GM10266 (cell line): ENCODE results near the gene FKBP7.
"Not testable (repeated sequence)": the region's sequence is repeated elsewhere in the genome, so short reads cannot be mapped to it uniquely, and the experiment has no call there.

Experiments
- DNase-seq: peaks from one replicate; pipeline ENCODE4 v3.0.0; 2012; ENCODE audit errors: extremely low spot score
- TF ChIP-seq, protein P1 (sequence below): IDR thresholded peaks from 2 replicates; pipeline ENCODE4 v1.5.1; 2012; ENCODE audit warnings: mild to moderate bottlenecking, low read depth; ENCODE audit not compliant: control insufficient read depth, insufficient read depth; ENCODE audit errors: missing control alignments

FKBP7 gene

DNA sequence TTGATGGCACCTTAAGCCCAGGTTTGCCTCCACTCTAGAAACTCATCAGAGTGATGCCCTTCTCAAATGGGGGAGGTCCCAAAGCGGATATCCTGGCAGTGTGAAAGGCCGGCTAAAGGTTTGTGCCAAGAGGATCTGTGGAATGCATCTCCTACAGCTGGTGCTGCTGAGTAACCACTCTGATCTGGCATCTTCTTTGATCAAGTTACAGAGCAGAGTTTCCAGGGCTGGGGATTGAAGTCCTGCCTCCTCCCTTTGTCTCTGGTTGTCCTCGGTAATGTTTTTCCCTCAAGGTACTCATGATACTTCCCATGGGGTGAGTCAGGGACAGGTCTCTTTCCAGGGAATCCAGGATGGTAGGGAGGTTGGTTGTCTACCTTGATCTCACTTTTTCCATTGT, 52.0 kb downstream of the FKBP7 start:
- TF ChIP-seq, protein P1, sequence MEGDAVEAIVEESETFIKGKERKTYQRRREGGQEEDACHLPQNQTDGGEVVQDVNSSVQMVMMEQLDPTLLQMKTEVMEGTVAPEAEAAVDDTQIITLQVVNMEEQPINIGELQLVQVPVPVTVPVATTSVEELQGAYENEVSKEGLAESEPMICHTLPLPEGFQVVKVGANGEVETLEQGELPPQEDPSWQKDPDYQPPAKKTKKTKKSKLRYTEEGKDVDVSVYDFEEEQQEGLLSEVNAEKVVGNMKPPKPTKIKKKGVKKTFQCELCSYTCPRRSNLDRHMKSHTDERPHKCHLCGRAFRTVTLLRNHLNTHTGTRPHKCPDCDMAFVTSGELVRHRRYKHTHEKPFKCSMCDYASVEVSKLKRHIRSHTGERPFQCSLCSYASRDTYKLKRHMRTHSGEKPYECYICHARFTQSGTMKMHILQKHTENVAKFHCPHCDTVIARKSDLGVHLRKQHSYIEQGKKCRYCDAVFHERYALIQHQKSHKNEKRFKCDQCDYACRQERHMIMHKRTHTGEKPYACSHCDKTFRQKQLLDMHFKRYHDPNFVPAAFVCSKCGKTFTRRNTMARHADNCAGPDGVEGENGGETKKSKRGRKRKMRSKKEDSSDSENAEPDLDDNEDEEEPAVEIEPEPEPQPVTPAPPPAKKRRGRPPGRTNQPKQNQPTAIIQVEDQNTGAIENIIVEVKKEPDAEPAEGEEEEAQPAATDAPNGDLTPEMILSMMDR: no peak
- no peak for DNase-seq

DNA sequence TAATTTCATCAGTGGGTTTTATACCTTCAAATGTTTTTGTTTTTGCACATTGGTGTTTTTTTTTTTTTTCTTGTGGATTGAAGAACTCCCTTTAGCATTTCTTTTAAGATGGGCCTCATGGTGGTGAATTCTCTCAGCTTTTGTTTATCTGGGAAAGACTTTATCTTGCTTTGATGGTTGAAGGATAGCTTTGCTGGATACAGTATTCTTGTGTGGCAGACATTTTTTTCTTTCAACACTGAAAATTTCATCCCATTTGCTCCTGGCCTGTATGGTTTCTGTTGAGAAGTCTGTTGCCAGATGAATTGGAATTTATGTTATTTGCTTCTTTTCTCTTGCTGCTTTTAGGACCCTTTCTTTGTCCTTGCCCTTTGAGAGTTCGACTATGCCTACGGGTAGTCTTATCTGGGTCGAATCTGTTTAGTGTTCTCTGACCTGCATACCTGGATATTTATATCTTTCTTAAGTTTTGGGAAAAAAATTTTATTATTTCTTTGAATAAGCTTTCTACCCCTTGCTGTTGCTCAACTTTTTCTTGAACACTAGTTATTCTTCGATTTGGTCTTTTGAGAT, 53.1 kb downstream of the FKBP7 start:
- no peak for DNase-seq
- TF ChIP-seq, protein P1: no peak

DNA sequence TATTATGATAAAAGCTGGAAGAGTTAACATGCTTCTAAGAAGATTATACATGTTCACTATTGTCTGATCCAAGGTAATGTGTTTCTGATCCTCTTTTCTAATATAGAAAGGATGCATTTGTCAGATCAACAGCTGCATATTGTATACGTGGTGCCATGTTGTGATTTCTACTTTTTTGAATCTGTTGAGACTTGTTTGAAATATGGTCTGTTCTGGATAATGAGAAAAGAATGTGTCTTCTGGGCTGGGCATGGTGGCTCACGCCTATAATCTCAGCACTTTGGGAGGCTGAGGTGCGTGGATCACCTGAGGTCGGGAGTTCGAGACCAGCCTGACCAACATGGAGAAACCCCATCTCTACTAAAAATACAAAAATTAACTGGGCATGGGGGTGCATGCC, 54.7 kb downstream of the FKBP7 start:
- DNase-seq: not testable (repeated sequence)

DNA sequence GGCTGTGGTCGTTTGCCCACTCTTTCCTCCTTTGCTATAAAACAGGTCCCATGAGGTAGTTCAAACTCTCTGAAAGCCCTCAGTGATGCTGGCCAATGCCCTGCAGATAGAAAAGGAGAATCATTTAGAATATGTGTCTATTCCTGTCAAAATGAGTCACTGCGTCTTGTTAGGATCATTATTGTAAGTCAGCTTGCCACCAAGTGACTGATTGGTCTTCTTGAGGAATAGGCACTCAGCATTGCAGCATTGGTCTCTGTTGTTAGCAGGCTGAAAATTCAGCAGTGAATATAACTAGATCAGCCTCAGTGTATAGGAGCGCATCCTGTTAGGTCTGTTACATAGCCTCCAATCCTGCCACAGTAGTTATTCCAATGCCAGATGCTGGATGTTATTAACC, 56.3 kb downstream of the FKBP7 start:
- DNase-seq: no peak
- TF ChIP-seq, protein P1: no peak

DNA sequence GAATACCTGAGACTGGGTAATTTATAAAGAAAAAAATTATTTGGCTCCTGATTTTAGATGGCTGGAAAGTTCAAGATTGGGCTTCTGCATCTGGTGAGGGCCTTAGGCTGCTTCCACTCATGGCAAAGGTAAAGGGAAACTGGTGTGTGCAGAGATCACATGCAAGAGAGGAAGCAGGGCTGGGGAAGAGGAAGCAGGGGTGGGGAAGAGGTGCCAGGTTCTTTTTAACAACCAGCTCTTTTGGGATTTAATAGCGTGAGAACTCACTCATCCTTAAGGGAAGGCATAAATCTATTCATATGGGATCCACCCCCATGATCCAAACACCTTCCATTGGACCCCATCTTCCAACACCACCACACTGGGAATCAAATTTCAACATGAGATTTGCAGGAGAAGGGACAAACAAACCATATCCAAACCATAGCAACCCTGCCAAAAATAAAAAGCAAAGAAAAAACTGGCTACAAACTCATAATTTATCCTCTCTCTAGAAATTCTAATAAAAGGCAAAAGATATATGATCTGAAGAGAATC, 57.9 kb downstream of the FKBP7 start:
- no peak for DNase-seq
- TF ChIP-seq, protein P1: no peak

DNA sequence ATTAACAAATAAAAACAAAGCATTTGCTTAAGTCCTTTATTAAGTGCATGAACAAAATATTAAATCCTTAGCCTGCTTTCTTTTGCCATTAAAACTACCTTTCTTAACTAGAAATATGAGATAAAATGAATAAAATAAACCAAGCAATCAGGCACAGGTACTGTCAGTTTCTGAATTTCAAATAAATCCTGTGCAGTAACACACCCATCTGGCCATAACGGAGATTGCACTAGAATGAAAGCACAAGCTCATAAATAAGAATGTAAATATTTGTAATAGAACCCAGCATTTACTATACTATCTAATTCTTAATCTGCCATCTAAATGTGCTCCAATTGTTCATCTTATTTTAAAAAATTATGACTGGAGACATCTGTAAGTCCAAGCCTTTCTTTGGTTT, 59.3 kb downstream of the FKBP7 start:
- DNase-seq: no peak
- TF ChIP-seq, protein P1: peak; percentile 50

DNA sequence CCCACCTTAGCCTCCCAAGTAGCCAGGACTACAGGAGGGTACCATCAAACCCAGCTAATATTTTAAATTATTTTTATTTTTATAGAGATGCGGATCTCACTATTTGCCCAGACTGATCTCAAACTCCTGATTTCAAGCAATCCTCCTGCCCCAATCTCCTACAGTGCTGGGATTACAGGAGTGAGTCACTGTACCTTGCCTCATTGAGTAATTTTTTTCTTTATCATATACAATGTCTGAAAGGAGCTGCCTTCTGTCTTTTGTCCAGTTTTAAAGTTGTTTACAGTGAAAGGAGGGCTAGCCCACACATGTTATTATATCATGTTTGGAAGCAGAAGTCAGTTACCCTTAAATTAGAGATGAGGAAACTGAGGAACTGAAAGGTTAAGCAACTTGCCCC, 60.0 kb downstream of the FKBP7 start:
- no peak for DNase-seq
- TF ChIP-seq, protein P1: no peak

DNA sequence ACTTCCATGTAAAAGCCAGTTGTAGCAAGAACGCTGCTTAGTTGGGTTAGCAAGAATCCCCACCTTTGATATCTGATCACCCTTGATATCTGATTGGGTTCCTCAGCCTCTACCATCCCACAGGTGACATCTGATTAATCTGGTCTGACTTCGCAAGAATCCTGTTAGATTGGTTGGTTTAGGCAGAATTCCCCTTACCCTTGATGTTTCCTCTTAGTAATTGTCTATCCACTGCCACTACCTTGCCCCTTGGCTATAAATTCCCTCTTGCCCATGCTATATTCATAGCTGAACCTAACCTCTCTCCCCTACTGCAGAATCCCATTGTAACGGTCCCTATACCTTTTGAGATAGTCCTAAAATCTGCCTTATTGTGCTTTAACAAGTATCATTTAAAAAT, 60.5 kb downstream of the FKBP7 start:
- DNase-seq: no peak
- TF ChIP-seq, protein P1: no peak
